Endothelial cell of umbilical vein (primary cell): ENCODE data around the gene FAM184B. TPM values are rescaled to one million over a fixed set of nuclear protein-coding genes. Genes with fewer than 3 reads are reported as not detected.

Experiments
- BruUV-seq: library from RNA; stranded (reverse); fragments of 400-500 nt; replicated peaks from 2 replicates; lab custom pipeline; 2021; lab: Mats Ljungman, UMichigan
- CTCF ChIA-PET: fragments of 300-600, 350-600 bp; sonication (Branson Sonifier 250); formaldehyde crosslinking; loops from one replicate; lab custom pipeline; 2021; ENCODE audit warnings: antibody characterized with exemption, inconsistent platforms; lab: Charles Lee
- POLR2A ChIA-PET: fragments of 300-600, 350-600 bp; sonication (Branson Sonifier 250); formaldehyde crosslinking; loops from one replicate; lab custom pipeline; 2021; ENCODE audit warnings: antibody characterized with exemption, inconsistent platforms; lab: Charles Lee
- DNase-seq: peaks from one replicate; pipeline ENCODE4 v3.0.0-alpha.2; 2011; ENCODE audit warnings: low read depth, low spot score
- FAIRE-seq: peaks from 2 replicates; lab custom pipeline; 2011; peaks lifted over from hg19 to GRCh38; lab: Jason Lieb, UNC
- H2AFZ ChIP-seq: 2 replicates; pipeline ENCODE4 v1.6.0; 2012; ENCODE audit warnings: low read depth, low read length, control low read depth, inconsistent platforms
- H3K27ac ChIP-seq: 2 replicates; pipeline ENCODE4 v1.5.1; 2011; ENCODE audit warnings: low read depth, mild to moderate bottlenecking, control low read depth, low read length, moderate library complexity; ENCODE audit not compliant: insufficient read depth
- H3K27me3 ChIP-seq, 2 experiments: 2 replicates each; pipeline versions ENCODE4 v1.6.0 to v1.6.1; 2011; ENCODE audit warnings: low read length in 2 of 2, mixed read lengths in 1 of 2; ENCODE audit not compliant: control insufficient read depth in 2 of 2, insufficient read depth in 2 of 2
- H3K36me3 ChIP-seq, 2 experiments: 2 replicates in 1 of 2; 3 replicates in 1 of 2; pipeline ENCODE4 v1.5.1; 2011; ENCODE audit warnings: low read length in 2 of 2, mild to moderate bottlenecking in 1 of 2, moderate library complexity in 1 of 2; ENCODE audit not compliant: control insufficient read depth in 2 of 2, insufficient read depth in 2 of 2; ENCODE audit errors: extremely low read depth in 1 of 2
- H3K4me1 ChIP-seq: 3 replicates; pipeline ENCODE4 v1.5.1; 2011; ENCODE audit warnings: mild to moderate bottlenecking, low read length; ENCODE audit not compliant: control insufficient read depth, insufficient read depth; ENCODE audit errors: extremely low read depth
- H3K4me2 ChIP-seq: 2 replicates; pipeline ENCODE4 v1.6.1; 2011; ENCODE audit warnings: low read length, control low read depth, mixed read lengths; ENCODE audit not compliant: insufficient read depth
- H3K4me3 ChIP-seq, 3 experiments: fragments of 200-600 bp in 1 of 3; sonication (generic), shearing (Covaris generic) in 1 of 3; replicated peaks in 1 of 3; 2 replicates each; pipeline ENCODE4 v1.5.1; 2011 to 2016; ENCODE audit warnings: control low read depth in 3 of 3, low read length in 3 of 3, mild to moderate bottlenecking in 2 of 3, inconsistent platforms in 1 of 3, low read depth in 1 of 3, moderate library complexity in 1 of 3; ENCODE audit not compliant: insufficient read depth in 1 of 3
- H3K79me2 ChIP-seq: 2 replicates; pipeline ENCODE4 v1.6.0; 2012; ENCODE audit warnings: low read length, inconsistent platforms; ENCODE audit not compliant: control insufficient read depth, insufficient read depth
- H3K9ac ChIP-seq: replicated peaks from 2 replicates; pipeline ENCODE3; 2011; ENCODE audit warnings: low read length, control low read depth; ENCODE audit not compliant: insufficient read depth; ENCODE audit errors: extremely low read depth
- H3K9me1 ChIP-seq: replicated peaks from 3 replicates; pipeline ENCODE4 v1.6.0; 2011; ENCODE audit warnings: mild to moderate bottlenecking, low read length; ENCODE audit not compliant: control insufficient read depth, insufficient read depth; ENCODE audit errors: extremely low read depth
- H3K9me3 ChIP-seq: replicated peaks from 2 replicates; pipeline ENCODE4 v1.5.1; 2012; ENCODE audit warnings: low read length, inconsistent platforms; ENCODE audit not compliant: control insufficient read depth, insufficient read depth
- H4K20me1 ChIP-seq: replicated peaks from 2 replicates; pipeline ENCODE3; 2011; ENCODE audit warnings: mild to moderate bottlenecking, low read length; ENCODE audit not compliant: control insufficient read depth, insufficient read depth; ENCODE audit errors: extremely low read depth
- CTCF ChIP-seq, 2 donors: IDR thresholded peaks; 1 replicate in 1 of 2; 2 replicates in 1 of 2; pipeline ENCODE4 v1.5.1; 2011; ENCODE audit warnings: low read length in 2 of 2, mild to moderate bottlenecking in 2 of 2, moderate library complexity in 2 of 2, control low read depth in 1 of 2, inconsistent platforms in 1 of 2, low read depth in 1 of 2; ENCODE audit not compliant: insufficient read depth in 1 of 2; ENCODE audit errors: extremely low read depth in 1 of 2
- EZH2 ChIP-seq: IDR thresholded peaks from 2 replicates; pipeline ENCODE4 v1.6.1; 2012; ENCODE audit warnings: borderline replicate concordance, low read depth, mild to moderate bottlenecking, moderate library complexity, low read length, inconsistent platforms; ENCODE audit not compliant: severe bottlenecking
- FOS ChIP-seq: IDR thresholded peaks from 2 replicates; pipeline ENCODE4 v1.6.1; 2011; ENCODE audit warnings: mild to moderate bottlenecking, low read length, moderate library complexity, borderline replicate concordance; ENCODE audit not compliant: insufficient read depth
- JUN ChIP-seq: IDR thresholded peaks from 2 replicates; pipeline ENCODE4 v1.6.1; 2011; ENCODE audit warnings: borderline replicate concordance, low read depth; ENCODE audit not compliant: insufficient read length, insufficient read depth
- MAX ChIP-seq: IDR thresholded peaks from 2 replicates; pipeline ENCODE4 v1.6.1; 2011; ENCODE audit not compliant: insufficient read depth, insufficient read length
- MYC ChIP-seq: IDR thresholded peaks from one replicate; pipeline ENCODE4 v1.6.1; 2011; ENCODE audit warnings: mild to moderate bottlenecking, low read depth, low read length
- POLR2A ChIP-seq: IDR thresholded peaks from 2 replicates; pipeline ENCODE4 v1.6.1; 2012; ENCODE audit warnings: low read depth, mild to moderate bottlenecking, control low read depth, low read length
- POLR2AphosphoS5 ChIP-seq: IDR thresholded peaks from 2 replicates; pipeline ENCODE4 v1.6.1; 2012; ENCODE audit warnings: low read depth, mild to moderate bottlenecking, control low read depth, low read length, moderate library complexity; ENCODE audit not compliant: insufficient read depth
- dilution Hi-C: fragments of 300-500 bp; cut with MboI; formaldehyde crosslinking; loops from one replicate; pipeline ENCODE4 v1.15.0; 2019; ENCODE audit warnings: low sequenced_read_pairs; ENCODE audit not compliant: extremely low pct_ligation_motif_present
- intact Hi-C: fragments of 100-400 bp; cut with micrococcal nuclease; formaldehyde crosslinking; loops from one replicate; pipeline ENCODE4 v1.10.0; 2022
- polyA plus RNA-seq, 4 experiments: library from polyadenylated mRNA; depleted of rRNA in 3 of 4; stranded (reverse) in 3 of 4; unstranded in 1 of 4; fragments of >200 nt; gene quantifications; 2 replicates each; pipeline versions ENCODE4 v1.2.1 to v1.2.3, GENCODE V29; 2011 to 2012; ENCODE audit warnings: missing spikeins in 1 of 4
- total RNA-seq: library from RNA; stranded (reverse); gene quantifications from 2 replicates; pipeline ENCODE4 v1.2.3, GENCODE V29; 2021

FAM184B gene
- total and polyA plus RNA-seq, 2 donors (not counting 3 experiments of a cell fraction or from before 2014, with no cell fraction given) = not detected

GRCh38 chr4:17758485-17758884 is 22.9 kb downstream of the FAM184B start:
- dilution Hi-C loops (no loop called here), intact Hi-C loops (no loop called here)
- Histone ChIP-seq H3K79me2 (no peaks in the 10 kb centered on the region), H3K4me2 (no peak overlapping the region), H3K9me1 (no peaks in the 10 kb centered on the region), H3K27me3 (peaks cover 5 to 7% of the 10 kb centered on the region in 2 experiments), H2AFZ (no peak overlapping the region), H4K20me1 (no peaks in the 10 kb centered on the region), H3K9me3 (no peaks in the 10 kb centered on the region), H3K27ac (no peak overlapping the region), H3K4me1 (no peaks in the 10 kb centered on the region), H3K4me3 (no peak overlapping the region), H3K9ac (no peak overlapping the region), H3K36me3 (no peaks in the 10 kb centered on the region)
- BruUV-seq = no TSS peak
- DNase-seq = no peak
- no peak for TF ChIP-seq JUN
- TF ChIP-seq POLR2A = no peak
- no peak for TF ChIP-seq MAX
- no peak for TF ChIP-seq CTCF (IDR thresholded peaks at IDR 0.05; ENCODE audit: extremely low read depth in 1 of 2, insufficient read depth in 1 of 2, low read depth in 1 of 2, low read length in 2 of 2)
- no peak for TF ChIP-seq EZH2
- no peak for TF ChIP-seq POLR2AphosphoS5
- TF ChIP-seq MYC = no peak
- TF ChIP-seq FOS = no peak
- POLR2A ChIA-PET = no interaction called here
- CTCF ChIA-PET = no interaction called here
- FAIRE-seq = no peak
